Activated naive CD4-positive, alpha-beta T cell (primary cell): ENCODE data around the gene FGFR4.

Experiments used
- DNase-seq, 4 experiments: peaks; one replicate each; lab custom pipeline; 2025; lab: John Stamatoyannopoulos, UW

FGFR4 gene

DNA sequence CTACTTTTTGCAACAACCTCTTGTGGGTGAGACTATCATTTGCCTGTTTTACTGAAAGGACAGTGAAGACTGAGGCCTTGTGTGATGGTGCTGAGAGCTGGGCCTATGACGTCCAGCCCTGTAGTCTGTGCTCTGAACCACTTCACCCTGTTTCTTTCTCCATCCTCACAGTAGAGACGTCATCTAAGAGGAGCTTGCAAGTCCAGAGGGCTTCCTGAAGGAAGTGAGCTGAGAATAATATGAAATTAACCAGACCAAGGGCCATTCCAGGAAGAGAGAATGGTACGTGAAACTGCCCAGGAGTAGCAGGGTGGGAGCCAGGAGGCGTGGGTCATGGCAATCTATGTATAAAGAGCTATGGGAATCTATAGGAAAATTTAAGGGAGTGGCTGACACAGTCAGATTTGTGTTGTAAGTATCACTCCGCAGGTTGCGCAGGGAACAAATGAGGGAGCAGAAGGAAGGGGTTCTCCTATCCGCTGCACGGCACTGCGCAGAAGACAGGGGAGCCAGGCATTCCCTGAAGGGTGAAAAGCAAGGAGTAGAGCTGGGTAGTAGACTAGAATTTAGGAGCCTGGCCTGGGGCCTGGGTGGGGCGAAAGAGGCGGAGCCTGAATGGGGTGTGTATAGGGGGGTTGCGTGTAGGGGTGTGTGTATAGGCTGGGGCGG, 596 bp upstream of the FGFR4 start:
- no peak for DNase-seq

DNA sequence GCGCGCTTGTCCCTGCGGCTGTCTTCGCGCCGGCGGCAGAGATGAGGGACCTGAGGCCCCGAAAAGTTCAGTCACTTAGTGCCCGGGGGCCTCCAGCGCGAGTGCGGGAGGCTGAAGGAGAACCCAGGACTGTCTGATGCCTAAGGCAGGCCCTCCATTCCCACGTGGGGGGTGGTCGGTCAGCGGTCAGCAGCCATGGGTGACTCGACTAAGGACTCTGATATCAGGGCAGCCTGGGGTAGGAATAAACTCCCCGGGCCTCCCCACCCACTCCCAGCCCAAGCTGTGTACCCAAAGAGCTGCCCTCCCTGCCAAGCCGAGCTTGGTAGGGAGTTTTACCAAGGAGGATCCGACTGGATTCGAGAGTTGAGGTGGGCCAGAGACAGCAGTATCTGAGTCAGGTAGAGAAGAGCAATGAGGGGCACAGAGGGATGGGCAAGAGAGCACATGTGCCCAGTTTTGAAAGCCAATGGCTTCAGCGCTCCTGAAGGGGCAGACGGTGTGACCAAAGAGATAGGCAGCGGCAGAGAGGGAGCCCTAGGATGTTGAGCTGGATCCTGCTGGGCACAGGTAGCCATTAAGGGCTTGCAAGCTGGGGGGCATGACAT, 787 bp downstream of the FGFR4 start:
- DNase-seq, result no peak

DNA sequence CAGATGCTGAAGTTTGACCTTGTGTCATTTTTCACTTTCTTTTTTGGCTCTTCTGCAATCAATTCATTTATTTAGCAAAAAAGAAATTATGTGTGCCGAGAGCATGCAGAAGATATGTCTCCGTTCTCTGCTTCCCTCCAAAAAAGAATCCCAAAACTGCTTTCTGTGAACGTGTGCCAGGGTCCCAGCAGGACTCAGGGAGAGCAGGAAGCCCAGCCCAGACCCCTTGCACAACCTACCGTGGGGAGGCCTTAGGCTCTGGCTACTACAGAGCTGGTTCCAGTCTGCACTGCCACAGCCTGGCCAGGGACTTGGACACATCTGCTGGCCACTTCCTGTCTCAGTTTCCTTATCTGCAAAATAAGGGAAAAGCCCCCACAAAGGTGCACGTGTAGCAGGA, 2.4 kb downstream of the FGFR4 start:
- DNase-seq, result no peak

DNA sequence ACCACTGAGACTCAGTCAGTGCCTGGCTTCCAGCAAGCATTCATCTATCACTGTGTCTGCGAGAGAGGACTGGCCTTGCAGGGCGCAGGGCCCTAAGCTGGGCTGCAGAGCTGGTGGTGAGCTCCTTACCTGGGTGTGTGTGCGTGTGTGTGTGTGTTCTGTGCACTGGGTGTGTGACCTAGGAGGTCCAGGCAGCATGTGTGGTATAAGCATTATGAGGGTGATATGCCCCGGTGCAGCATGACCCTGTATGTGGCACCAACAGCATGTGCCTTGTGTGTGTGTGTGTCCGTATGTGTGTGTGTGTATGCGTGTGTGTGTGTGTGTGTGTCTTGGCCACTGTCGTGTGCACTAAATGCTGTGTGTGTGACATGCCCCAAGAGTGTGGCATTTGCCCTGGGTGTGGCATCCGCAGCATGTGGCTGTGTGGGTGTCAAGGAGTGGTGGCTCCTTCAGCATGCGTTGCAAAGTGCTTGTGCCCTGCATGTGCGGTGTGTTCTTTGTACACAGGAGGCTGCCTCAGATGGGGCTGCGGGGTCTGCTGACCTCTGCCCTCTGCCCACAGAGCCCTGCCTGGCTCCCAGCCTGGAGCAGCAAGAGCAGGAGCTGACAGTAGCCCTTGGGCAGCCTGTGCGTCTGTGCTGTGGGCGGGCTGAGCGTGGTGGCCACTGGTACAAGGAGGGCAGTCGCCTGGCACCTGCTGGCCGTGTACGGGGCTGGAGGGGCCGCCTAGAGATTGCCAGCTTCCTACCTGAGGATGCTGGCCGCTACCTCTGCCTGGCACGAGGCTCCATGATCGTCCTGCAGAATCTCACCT, 3.3 kb downstream of the FGFR4 start:
- DNase-seq, result no peak

DNA sequence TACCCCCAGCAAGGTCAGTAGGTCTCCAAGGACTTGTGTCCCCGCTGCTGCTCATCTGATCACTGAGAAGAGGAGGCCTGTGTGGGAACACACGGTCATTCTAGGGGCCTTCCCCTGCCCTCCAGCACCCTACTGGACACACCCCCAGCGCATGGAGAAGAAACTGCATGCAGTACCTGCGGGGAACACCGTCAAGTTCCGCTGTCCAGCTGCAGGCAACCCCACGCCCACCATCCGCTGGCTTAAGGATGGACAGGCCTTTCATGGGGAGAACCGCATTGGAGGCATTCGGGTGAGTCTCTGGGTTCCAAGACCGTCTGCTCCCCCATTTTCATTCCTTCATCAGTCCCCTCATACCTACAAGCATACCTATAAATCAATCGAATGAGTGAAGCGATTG, 4.1 kb downstream of the FGFR4 start:
- no peak for DNase-seq

DNA sequence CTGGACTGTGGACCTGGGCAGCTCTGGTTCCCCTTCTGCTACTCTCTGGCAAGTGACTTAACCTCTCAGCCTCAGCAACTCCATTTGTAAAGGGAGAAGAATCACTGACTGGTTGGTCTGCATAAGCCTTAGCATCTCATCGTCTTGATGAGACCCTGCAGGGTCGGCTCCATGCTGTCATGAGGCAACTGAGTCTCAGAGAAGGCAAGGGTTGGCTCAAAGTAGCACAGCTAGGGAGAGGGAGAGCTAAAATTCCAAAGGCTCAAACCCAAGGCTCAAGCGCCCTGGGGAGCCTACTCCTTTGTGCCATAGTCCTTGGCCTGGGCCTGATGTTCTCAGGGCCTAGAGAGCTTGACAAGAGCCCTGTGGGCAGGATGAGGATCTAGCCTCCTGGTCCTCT, 4.5 kb downstream of the FGFR4 start:
- DNase-seq, result no peak

DNA sequence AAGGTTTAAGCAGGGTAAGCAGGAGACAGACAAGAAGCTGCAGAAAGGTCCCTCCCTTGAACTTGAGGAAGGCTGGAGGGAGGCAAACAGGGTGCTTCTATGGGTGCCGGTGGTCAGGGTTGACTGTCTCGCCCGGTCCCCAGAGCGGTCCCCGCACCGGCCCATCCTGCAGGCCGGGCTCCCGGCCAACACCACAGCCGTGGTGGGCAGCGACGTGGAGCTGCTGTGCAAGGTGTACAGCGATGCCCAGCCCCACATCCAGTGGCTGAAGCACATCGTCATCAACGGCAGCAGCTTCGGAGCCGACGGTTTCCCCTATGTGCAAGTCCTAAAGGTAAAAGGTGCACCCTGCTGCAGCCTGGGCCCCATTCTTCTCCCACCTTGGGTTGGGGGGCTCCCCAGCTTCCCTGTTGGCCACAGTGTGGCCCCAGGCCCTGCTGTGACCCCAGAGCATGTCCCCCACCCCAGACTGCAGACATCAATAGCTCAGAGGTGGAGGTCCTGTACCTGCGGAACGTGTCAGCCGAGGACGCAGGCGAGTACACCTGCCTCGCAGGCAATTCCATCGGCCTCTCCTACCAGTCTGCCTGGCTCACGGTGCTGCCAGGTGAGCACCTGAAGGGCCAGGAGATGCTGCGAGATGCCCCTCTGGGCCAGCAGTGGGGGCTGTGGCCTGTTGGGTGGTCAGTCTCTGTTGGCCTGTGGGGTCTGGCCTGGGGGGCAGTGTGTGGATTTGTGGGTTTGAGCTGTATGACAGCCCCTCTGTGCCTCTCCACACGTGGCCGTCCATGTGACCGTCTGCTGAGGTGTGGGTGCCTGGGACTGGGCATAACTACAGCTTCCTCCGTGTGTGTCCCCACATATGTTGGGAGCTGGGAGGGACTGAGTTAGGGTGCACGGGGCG, 5.7 kb downstream of the FGFR4 start:
- no peak for DNase-seq

DNA sequence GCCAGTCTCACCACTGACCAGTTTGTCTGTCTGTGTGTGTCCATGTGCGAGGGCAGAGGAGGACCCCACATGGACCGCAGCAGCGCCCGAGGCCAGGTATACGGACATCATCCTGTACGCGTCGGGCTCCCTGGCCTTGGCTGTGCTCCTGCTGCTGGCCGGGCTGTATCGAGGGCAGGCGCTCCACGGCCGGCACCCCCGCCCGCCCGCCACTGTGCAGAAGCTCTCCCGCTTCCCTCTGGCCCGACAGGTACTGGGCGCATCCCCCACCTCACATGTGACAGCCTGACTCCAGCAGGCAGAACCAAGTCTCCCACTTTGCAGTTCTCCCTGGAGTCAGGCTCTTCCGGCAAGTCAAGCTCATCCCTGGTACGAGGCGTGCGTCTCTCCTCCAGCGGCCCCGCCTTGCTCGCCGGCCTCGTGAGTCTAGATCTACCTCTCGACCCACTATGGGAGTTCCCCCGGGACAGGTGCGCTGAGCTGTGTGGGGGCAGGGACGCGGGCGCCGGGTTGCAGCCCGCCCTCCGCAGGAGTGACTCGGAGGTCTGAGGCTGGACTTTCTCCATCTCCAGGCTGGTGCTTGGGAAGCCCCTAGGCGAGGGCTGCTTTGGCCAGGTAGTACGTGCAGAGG, 6.5 kb downstream of the FGFR4 start:
- DNase-seq, result no peak

DNA sequence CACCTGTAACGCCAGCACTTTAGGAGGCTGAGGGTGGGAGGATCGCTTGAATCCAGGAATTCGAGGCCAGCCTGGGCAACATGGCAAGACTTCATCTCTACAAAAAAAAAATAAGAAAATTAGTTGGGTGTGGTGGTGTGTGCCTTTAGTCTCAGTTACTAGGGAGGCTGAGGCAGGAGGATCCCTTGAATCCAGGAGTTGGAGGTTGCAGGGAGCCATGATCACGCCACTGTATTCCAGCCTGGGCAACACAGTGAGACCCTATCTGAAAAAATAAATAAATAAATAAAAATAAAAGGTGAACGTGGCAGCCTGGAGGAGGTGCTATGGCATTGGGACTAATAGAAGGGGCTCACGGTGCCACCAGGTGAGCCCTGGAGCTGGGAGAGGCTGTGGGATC, 7.1 kb downstream of the FGFR4 start:
- DNase-seq, result no peak

DNA sequence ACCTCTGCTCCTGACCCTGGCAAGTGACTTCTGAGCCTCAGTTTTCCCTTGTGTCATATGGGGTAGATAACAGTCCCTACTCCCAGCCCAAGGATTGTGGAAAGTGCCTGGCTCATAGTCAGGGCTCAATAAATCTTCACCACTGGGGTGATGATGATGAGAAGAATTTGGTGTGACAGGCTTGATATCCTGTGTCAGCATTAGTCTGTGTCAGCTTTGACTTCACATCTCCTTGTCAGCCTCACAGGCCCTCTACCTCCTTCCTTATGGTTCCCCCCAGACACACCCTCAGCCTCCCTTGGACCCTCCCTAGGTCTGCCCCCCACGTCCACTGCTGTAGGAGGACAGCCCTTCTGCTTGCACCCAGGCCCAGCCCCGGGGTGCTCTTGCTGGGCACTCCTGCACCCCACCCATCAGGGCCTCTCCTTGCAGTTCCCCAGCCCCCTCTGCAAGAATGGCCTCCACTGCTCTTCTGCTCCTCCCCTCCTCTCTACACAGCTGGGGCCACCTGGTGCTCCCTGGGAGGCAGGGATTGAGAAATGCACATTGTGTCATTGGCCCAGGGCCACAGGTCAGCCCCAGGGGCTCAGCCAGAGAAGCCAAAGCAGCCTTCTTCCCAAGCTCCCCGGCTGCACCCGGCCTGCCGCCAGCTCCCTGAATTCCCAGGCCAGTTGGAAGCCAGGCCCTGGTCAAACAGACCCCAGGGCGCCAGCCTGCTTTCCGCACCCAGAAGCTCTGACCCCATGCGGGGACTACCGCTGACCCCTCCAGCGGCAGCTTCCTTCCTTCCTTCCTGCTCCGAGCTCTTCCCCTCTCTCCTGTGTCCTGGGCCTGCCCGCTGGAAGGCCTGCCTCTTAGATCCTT, 7.7 kb downstream of the FGFR4 start:
- no peak for DNase-seq

DNA sequence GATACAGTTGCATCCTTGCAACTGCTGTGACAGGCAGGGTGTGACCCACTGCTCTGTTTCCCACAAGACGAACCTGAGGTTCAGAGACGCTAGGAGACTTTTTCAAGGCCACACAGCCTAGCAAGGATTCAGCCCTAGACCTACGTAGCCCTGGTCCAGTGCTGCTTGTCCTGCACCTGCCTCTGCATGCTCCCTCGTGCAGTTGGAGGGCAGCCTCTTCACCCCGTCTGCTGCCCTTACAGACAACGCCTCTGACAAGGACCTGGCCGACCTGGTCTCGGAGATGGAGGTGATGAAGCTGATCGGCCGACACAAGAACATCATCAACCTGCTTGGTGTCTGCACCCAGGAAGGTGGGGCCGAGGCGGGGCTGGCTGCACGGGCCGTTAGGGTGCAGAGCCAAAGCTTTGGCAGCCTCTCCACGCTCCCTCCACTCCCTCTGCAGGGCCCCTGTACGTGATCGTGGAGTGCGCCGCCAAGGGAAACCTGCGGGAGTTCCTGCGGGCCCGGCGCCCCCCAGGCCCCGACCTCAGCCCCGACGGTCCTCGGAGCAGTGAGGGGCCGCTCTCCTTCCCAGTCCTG, 8.5 kb downstream of the FGFR4 start:
- DNase-seq, result no peak

DNA sequence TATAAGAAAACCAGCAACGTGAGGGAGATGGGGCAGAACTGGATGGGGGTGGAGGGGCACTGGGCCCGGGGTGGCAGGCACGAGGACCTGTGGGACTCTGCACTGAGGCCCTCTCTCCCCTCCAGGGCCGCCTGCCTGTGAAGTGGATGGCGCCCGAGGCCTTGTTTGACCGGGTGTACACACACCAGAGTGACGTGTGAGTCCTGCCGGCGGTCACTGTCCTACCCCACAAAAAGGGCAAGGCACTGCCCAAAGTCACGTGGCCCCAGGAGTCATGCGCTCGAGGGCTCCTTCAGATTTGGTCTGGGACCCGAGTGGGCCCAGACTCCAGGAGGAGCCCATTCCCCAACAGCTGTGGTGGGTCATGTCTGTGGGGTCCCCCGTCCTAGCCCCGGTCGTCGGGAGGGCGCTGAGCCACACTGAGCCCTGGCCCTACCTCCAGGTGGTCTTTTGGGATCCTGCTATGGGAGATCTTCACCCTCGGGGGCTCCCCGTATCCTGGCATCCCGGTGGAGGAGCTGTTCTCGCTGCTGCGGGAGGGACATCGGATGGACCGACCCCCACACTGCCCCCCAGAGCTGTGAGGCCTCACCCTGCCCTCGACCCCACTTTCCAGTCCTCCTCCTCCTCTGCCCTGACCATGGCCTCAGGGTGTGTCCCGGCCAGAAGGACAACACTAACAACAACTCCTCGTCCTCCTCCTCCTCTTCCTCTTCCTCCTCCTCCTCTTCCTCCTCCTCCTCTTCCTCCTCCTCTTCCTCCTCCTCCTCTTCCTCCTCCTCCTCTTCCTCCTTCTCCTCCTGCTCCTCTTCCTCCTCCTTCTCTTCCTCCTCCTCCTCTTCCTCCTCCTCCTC, 9.7 kb downstream of the FGFR4 start:
- no peak for DNase-seq

DNA sequence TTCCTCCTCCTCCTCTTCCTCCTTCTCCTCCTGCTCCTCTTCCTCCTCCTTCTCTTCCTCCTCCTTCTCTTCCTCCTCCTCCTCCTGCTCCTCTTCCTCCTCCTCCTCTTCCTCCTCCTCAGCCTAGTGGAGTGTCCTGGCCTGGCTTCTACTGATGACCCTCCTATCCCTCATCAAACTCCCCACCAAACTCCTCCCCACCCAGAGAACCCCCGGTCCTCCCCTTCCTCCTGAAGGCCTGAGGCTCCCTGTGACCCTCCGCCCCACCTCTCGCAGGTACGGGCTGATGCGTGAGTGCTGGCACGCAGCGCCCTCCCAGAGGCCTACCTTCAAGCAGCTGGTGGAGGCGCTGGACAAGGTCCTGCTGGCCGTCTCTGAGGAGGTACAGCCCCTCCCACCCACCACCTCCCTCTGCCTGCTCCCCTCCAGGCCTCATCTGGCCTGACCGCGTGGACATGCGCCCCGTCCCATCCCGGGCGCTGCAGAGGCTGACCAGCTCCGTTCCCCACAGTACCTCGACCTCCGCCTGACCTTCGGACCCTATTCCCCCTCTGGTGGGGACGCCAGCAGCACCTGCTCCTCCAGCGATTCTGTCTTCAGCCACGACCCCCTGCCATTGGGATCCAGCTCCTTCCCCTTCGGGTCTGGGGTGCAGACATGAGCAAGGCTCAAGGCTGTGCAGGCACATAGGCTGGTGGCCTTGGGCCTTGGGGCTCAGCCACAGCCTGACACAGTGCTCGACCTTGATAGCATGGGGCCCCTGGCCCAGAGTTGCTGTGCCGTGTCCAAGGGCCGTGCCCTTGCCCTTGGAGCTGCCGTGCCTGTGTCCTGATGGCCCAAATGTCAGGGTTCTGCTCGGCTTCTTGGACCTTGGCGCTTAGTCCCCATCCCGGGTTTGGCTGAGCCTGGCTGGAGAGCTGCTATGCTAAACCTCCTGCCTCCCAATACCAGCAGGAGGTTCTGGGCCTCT, 10.6 kb downstream of the FGFR4 start:
- DNase-seq, result no peak

DNA sequence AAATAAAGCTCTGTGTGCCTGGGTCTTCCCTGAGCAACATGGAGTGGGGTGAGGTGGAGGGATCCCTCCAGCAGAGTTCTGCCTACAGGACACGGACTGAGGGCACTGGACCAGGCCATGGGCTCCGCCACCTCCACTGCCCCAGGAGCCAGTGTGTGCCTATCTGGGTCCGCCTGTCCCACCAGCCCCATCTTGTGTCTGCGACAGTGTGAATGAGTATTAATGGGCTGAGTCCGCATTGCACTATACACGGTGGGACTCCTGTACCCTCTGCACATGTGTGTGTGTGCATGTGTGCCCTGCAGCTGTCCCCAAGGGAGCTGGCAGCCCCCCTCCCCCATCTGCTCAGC, 11.4 kb downstream of the FGFR4 start:
- DNase-seq, result no peak

DNA sequence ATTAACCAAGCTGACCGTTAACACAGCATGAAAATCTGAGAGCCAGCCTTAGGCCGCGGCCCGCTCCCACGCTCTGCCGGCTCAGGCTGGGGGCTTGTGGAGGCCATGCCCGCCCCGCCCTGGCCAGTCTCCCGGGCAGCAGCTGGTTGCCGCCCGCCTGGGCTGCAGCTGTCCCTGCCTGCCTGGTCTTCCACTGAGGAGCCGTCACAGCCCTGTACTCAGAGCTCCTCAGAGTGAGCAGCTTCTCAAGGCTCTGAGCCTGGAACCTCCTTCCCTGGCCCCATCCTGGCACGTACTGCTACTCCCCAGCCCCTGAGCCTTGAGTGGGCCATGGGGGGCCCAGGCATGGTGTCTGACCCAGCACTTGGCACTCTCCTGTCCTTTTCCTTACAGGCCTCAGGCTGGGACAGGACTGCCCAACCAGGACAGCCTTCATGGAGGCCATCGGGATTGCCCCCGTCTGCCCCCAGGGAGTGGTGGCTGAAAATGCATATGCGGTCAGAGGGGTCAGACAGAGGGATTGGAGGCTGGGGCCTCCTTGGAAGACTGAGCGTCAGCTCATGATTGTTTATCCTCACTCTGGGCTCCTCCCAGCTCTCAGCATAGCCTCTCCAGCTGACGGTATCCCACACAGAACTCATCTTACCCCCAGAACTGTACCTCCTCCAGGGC, 11.9 kb downstream of the FGFR4 start:
- DNase-seq, result no peak

DNA sequence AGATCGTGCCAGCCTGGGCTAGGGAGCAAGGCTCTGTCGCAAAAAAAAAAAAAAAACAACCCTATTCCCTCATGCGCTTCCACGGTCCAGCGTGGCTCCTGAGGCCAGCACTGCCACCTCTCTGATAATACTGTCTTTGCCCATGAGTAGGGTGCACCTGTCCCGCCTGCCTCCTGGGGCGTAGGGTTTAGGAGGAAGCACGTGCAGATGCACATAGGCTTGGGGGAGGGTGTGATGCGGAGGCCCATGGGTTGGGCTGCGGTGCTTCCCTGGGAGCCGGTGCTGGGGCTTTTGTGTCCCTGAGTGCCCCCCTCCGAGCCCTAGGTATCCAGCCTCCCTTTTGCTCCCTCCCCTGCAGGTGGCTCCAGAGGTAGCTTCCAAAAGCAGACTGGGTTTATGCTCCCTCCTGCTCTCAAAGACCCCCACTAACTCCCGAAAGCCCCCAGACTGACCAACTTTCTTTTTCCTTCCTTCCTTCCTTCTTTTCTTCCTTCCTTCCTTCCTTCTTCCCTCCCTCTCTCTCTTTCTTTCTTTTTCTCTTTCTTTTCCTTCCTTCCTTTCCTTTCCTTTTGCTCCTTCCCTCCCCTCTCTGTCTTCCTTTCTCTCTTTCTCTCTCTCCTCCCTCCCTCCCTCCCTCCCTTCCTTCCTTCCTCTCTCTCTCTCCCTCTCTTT, 12.8 kb downstream of the FGFR4 start:
- DNase-seq, result no peak

DNA sequence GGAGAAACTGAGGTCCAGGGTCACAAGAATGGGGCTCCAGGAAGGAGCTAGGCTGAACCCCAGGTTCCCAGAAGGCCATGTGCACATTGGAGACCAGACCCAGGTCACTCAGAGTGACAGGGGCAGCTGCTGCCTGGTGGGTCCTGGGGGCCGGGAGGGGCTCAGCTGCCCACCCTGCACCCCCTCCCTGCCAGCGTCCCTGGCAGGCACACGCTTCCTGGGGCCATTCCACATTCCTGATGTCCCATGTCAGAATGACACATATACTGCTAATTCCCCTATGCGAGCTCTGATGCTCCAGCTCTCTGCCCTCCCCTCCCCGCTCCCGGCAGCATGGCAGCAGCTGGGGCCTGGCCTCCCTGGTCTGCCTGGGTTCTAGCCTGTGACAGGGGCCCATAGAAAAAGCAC, 14.0 kb downstream of the FGFR4 start:
- no peak for DNase-seq
